Stomach (tissue), 9 donors: Measurements from ENCODE around the gene LGALS7B. TPM values are rescaled to one million over a fixed set of nuclear protein-coding genes. Genes with fewer than 3 reads are reported as not detected.

Experiments
- DNase-seq, 2 donors: peaks; one replicate each; pipeline versions ENCODE4 v3.0.0 to v3.0.0-alpha.2; 2013 to 2019
- H3K27ac ChIP-seq, 5 donors: fragments of 200-600 bp in 4 of 5; sonication (generic) in 4 of 5; one replicate each; pipeline ENCODE4 v1.5.1; 2013 to 2019; ENCODE audit warnings: mild to moderate bottlenecking in 1 of 5, moderate library complexity in 1 of 5
- H3K27me3 ChIP-seq, 3 donors: fragments of 200-600 bp; sonication (generic); one replicate each; pipeline ENCODE4 v1.5.1; 2017 to 2019; ENCODE audit warnings: mixed run types in 1 of 3
- H3K36me3 ChIP-seq, 4 donors: fragments of 200-600 bp; sonication (generic); 1 replicate in 3 of 4; 2 replicates in 1 of 4; pipeline ENCODE4 v1.5.1; 2016 to 2019
- H3K4me1 ChIP-seq, 4 donors: fragments of 200-600 bp; sonication (generic); one replicate each; pipeline ENCODE4 v1.5.1; 2016 to 2019
- H3K4me3 ChIP-seq, 4 donors: fragments of 200-600 bp; sonication (generic) in 3 of 4; one replicate each; pipeline ENCODE4 v1.5.1; 2016 to 2019; ENCODE audit warnings: mild to moderate bottlenecking in 1 of 4
- H3K9me3 ChIP-seq, 4 donors: fragments of 200-600 bp; sonication (generic); one replicate each; pipeline ENCODE4 v1.5.1; 2016 to 2019
- CTCF ChIP-seq, 7 experiments: fragments of 450-650 bp in 4 of 7; fragments of 200-600 bp in 3 of 7; sonication (generic) in 3 of 7; IDR thresholded peaks; one replicate each; pipeline ENCODE4 v1.5.1; 2016 to 2019; ENCODE audit warnings: antibody characterized with exemption in 7 of 7, control low read depth in 2 of 7, mild to moderate bottlenecking in 1 of 7
- EP300 ChIP-seq: sonication (generic); formaldehyde crosslinking; IDR thresholded peaks from one replicate; pipeline ENCODE4 v1.6.1; 2017; ENCODE audit warnings: antibody characterized with exemption
- POLR2A ChIP-seq, 4 donors: fragments of 450-650 bp; IDR thresholded peaks; one replicate each; pipeline ENCODE4 v1.6.1; 2016; ENCODE audit warnings: antibody characterized with exemption in 4 of 4, control low read depth in 2 of 4, mild to moderate bottlenecking in 1 of 4, moderate library complexity in 1 of 4
- POLR2AphosphoS5 ChIP-seq, 3 donors: sonication (generic); formaldehyde crosslinking; IDR thresholded peaks; one replicate each; pipeline ENCODE4 v1.6.1; 2016; ENCODE audit warnings: antibody characterized with exemption in 3 of 3
- WGBS, 5 donors: extraction: QIAGEN DNeasy Blood & Tissue Kit in 3 of 5; methylation state at CpG; one replicate each; pipeline versions ENCODE4 v1.1.5 to v1.1.7; 2013 to 2018; 5-methylcytosine and 5-hydroxymethylcytosine counted together
- intact Hi-C: fragments of 100-400 bp; cut with DNase I; formaldehyde crosslinking; loops from one replicate; pipeline ENCODE4 v1.15.1; 2023; ENCODE audit warnings: low total_unique reads
- polyA plus RNA-seq, 3 donors: library from polyadenylated mRNA; stranded (reverse); fragments of 200-250 nt; gene quantifications; one replicate each; pipeline ENCODE4 v1.2.3, GENCODE V29; 2013
- small RNA-seq, 4 donors: library from RNA; depleted of rRNA; stranded (forward); fragments of <200 nt; gene quantifications; one replicate each; pipeline ENCODE3, GENCODE V24; 2016
- total RNA-seq, 5 donors: library from RNA; depleted of rRNA; stranded (reverse); fragments of >200 nt; gene quantifications; one replicate each; pipeline versions ENCODE4 v1.1.0 to v1.2.3, GENCODE V29; 2014 to 2016
- donor health status: healthy with polysubstance abuse.
- donor health status: Bipolar disorder and iron deficiency.
- donor health status: healthy.

LGALS7B gene
- total and polyA plus RNA-seq, 8 donors, result 3.6 to 980 (median 4.6) TPM; not detected in 5

GRCh38 chr19:38838986-38839761 lies 50.2 kb downstream of the LGALS7B start:
- Histone ChIP-seq H3K4me3 (peak overlapping the region in 1 of 4 donors; percentile 12), H3K9me3 (no peaks in the 10 kb centered on the region), H3K36me3 (peaks cover 86 to 97% (median 95%) of the 10 kb centered on the region in 4 donors), H3K4me1 (peaks cover 47 to 90% (median 71%) of the 10 kb centered on the region in 4 donors), H3K27me3 (no peaks in the 10 kb centered on the region), H3K27ac (peak overlapping the region; percentile 63 to 78 (median 68))
- intact Hi-C loops, result no loop called here
- DNase-seq, result peak in 1 of 2 donors; percentile 8
- TF ChIP-seq CTCF (IDR thresholded peaks at IDR 0.05) (no peak), POLR2AphosphoS5 (IDR thresholded peaks at IDR 0.05) (no peak), POLR2A (IDR thresholded peaks at IDR 0.05) (no peak), EP300 (no peak)
- WGBS, 5 donors, result 66 to 76% (median 73%) methylated on average over 12 of the region's 12 CpGs

DNA sequence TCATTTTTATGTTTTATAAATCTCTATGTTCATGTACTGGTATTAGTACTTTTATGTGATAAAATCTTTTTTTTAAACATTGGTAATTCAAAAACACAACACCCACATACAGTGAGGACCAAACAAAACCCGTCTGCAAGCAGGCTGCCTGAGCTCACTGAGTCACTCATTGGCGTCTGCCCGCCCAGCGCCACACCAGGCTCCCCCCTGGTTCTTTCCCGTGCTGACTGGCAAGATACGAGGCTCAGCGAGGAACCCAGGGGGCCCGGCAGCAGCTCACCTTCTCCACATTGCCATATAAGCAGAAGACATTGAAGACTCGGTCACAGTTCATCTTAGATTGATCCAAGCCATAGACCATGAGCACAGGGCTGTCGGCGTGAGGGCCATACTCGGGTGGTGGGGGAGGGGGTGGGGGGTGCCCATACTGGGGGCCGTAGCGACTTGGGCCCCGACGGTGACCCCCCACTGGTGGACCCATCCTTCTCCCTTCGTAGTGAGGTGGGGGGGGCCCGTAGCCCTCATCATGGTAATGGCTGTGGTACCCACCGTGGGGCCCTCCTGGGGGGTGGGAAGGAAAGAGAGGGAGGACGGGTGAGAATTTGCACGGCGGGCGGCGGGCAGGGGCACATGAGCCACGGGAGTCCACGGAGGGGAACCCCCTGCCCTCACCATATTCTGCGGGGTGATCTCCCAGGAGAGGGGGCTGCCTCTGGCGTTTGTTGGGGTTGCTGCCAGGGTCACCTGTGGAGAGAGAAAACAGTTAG lies 51.0 kb downstream of the LGALS7B start:
- TF ChIP-seq CTCF (IDR thresholded peaks at IDR 0.05), result no peak
- TF ChIP-seq POLR2A (IDR thresholded peaks at IDR 0.05), result no peak
- no peak for TF ChIP-seq EP300
- TF ChIP-seq POLR2AphosphoS5 (IDR thresholded peaks at IDR 0.05), result no peak
- no peaks in the 10 kb centered on the region for H3K27me3 ChIP-seq
- no peaks in the 10 kb centered on the region for H3K9me3 ChIP-seq
- DNase-seq, result peak in 1 of 2 donors; percentile 11
- peaks cover 94 to 100% (median 100%) of the 10 kb centered on the region in 4 donors for H3K36me3 ChIP-seq
- peak overlapping the region; percentile 29 to 78 (median 68) for H3K27ac ChIP-seq
- H3K4me3 ChIP-seq, result no peak overlapping the region
- intact Hi-C loops, result no loop called here
- WGBS, 5 donors, result 66 to 75% (median 69%) methylated on average over 22 to 28 of the region's 28 CpGs
- H3K4me1 ChIP-seq, result peaks cover 47 to 98% (median 72%) of the 10 kb centered on the region in 4 donors

GRCh38 chr19:38840583-38840968 lies 51.6 kb downstream of the LGALS7B start:
- H3K27me3 ChIP-seq, result no peaks in the 10 kb centered on the region
- WGBS, 5 donors, result 75 to 82% (median 78%) methylated on average over 5 of the region's 5 CpGs
- no peaks in the 10 kb centered on the region for H3K9me3 ChIP-seq
- no peak overlapping the region for H3K4me3 ChIP-seq
- peak overlapping the region in 4 of 5 donors; percentile 63 to 78 (median 70) for H3K27ac ChIP-seq
- peaks cover 49 to 97% (median 74%) of the 10 kb centered on the region in 4 donors for H3K4me1 ChIP-seq
- H3K36me3 ChIP-seq, result peaks cover 98 to 100% (median 100%) of the 10 kb centered on the region in 4 donors
- no peak for TF ChIP-seq CTCF (IDR thresholded peaks at IDR 0.05)
- no peak for TF ChIP-seq POLR2A (IDR thresholded peaks at IDR 0.05)
- TF ChIP-seq EP300, result no peak
- no peak for TF ChIP-seq POLR2AphosphoS5 (IDR thresholded peaks at IDR 0.05)
- peak in 1 of 2 donors; percentile 10 for DNase-seq
- intact Hi-C loops, result no loop called here

Small RNAs within 50 kb of the gene (small RNA-seq; reads per million reads assigned to genes)
- gene RNU6-140P, result 0 reads per million in 4 donors

Other genes starting within 250 kb of the LGALS7B start
- 10 to 100 TPM in 1 of 5 donors, 1 to 10 TPM in 3, not detected in 1; 1.2 to 12.9 (median 5.2) TPM for gene MAP4K1, start 171.2 kb upstream of the LGALS7B start, total RNA-seq
- gene MAP4K1, start 171.2 kb upstream of the LGALS7B start, polyA plus RNA-seq, result 1 to 10 TPM; 4.4 to 5.3 (median 5.0) TPM
- gene EIF3K, start 170.0 kb upstream of the LGALS7B start, total RNA-seq, result 100 to 1,000 TPM; 203 to 889 (median 283) TPM
- gene EIF3K, start 170.0 kb upstream of the LGALS7B start, polyA plus RNA-seq, result 100 to 1,000 TPM; 347 to 495 (median 349) TPM
- 100 to 1,000 TPM; 254 to 343 (median 319) TPM for gene ACTN4, start 141.6 kb upstream of the LGALS7B start, total RNA-seq
- gene ACTN4, start 141.6 kb upstream of the LGALS7B start, polyA plus RNA-seq, result 10 to 100 TPM; 55.3 to 87.2 (median 75.0) TPM
- 10 to 100 TPM in 1 of 5 donors, 1 to 10 TPM in 4; 1.2 to 33.3 (median 4.8) TPM for gene CAPN12, start 44.7 kb upstream of the LGALS7B start, total RNA-seq
- 10 to 100 TPM in 2 of 3 donors, 1 to 10 TPM in 1; 3.4 to 16.9 (median 16.3) TPM for gene CAPN12, start 44.7 kb upstream of the LGALS7B start, polyA plus RNA-seq
- 1 to 10 TPM in 1 of 5 donors, not detected in 4; 2.0 TPM for gene LGALS7, start 15.7 kb upstream of the LGALS7B start, total RNA-seq
- 1,000 to 10,000 TPM in 1 of 3 donors, 1 to 10 TPM in 1, not detected in 1; 1.7 to 1,381 TPM for gene LGALS7, start 15.7 kb upstream of the LGALS7B start, polyA plus RNA-seq
- gene LGALS4, start 23.7 kb downstream of the LGALS7B start, total RNA-seq, result 1,000 to 10,000 TPM in 1 of 5 donors, 100 to 1,000 TPM in 3, 10 to 100 TPM in 1; 32.1 to 1,765 (median 113) TPM
- gene LGALS4, start 23.7 kb downstream of the LGALS7B start, polyA plus RNA-seq, result 100 to 1,000 TPM in 1 of 3 donors, 10 to 100 TPM in 2; 23.5 to 627 (median 80.1) TPM
- 100 to 1,000 TPM in 2 of 5 donors, 10 to 100 TPM in 3; 32.9 to 720 (median 94.6) TPM for gene ECH1, start 42.6 kb downstream of the LGALS7B start, total RNA-seq
- 100 to 1,000 TPM; 161 to 270 (median 228) TPM for gene ECH1, start 42.6 kb downstream of the LGALS7B start, polyA plus RNA-seq
- 100 to 1,000 TPM; 148 to 242 (median 169) TPM for gene HNRNPL, start 60.8 kb downstream of the LGALS7B start, total RNA-seq
- 100 to 1,000 TPM; 111 to 151 (median 114) TPM for gene HNRNPL, start 60.8 kb downstream of the LGALS7B start, polyA plus RNA-seq
- gene RINL, start 89.1 kb downstream of the LGALS7B start, total RNA-seq, result 1 to 10 TPM in 4 of 5 donors, not detected in 1; 1.8 to 9.2 (median 3.4) TPM
- 10 to 100 TPM in 1 of 3 donors, 1 to 10 TPM in 2; 6.9 to 10.0 (median 9.3) TPM for gene RINL, start 89.1 kb downstream of the LGALS7B start, polyA plus RNA-seq
- 100 to 1,000 TPM in 1 of 5 donors, 10 to 100 TPM in 4; 21.1 to 764 (median 32.9) TPM for gene SIRT2, start 110.4 kb downstream of the LGALS7B start, total RNA-seq
- gene SIRT2, start 110.4 kb downstream of the LGALS7B start, polyA plus RNA-seq, result 10 to 100 TPM; 31.6 to 46.6 (median 35.7) TPM
- 10 to 100 TPM in 2 of 5 donors, 1 to 10 TPM in 2, not detected in 1; 5.4 to 93.3 (median 15.4) TPM for gene NFKBIB, start 110.8 kb downstream of the LGALS7B start, total RNA-seq
- gene NFKBIB, start 110.8 kb downstream of the LGALS7B start, polyA plus RNA-seq, result 10 to 100 TPM; 29.6 to 46.3 (median 44.0) TPM
- gene CCER2, start 123.0 kb downstream of the LGALS7B start, total RNA-seq, result 1 to 10 TPM in 1 of 5 donors, not detected in 4; 3.9 TPM
- 1 to 10 TPM in 2 of 3 donors, under 1 TPM in 1; 0.68 to 1.2 (median 1.1) TPM for gene CCER2, start 123.0 kb downstream of the LGALS7B start, polyA plus RNA-seq
- gene SARS2, start 141.6 kb downstream of the LGALS7B start, total RNA-seq, result 10 to 100 TPM in 2 of 5 donors, 1 to 10 TPM in 2, not detected in 1; 4.9 to 59.4 (median 18.2) TPM
- 10 to 100 TPM; 24.1 to 37.8 (median 31.4) TPM for gene SARS2, start 141.6 kb downstream of the LGALS7B start, polyA plus RNA-seq
- 10 to 100 TPM in 3 of 5 donors, 1 to 10 TPM in 2; 3.8 to 47.5 (median 16.1) TPM for gene MRPS12, start 141.7 kb downstream of the LGALS7B start, total RNA-seq
- gene MRPS12, start 141.7 kb downstream of the LGALS7B start, polyA plus RNA-seq, result 10 to 100 TPM; 44.2 to 73.1 (median 55.3) TPM
- gene FBXO17, start 186.5 kb downstream of the LGALS7B start, total RNA-seq, result 10 to 100 TPM in 1 of 5 donors, 1 to 10 TPM in 3, not detected in 1; 1.8 to 19.1 (median 6.3) TPM
- 1 to 10 TPM; 4.7 to 7.9 (median 6.6) TPM for gene FBXO17, start 186.5 kb downstream of the LGALS7B start, polyA plus RNA-seq
- 1 to 10 TPM in 3 of 5 donors, under 1 TPM in 1, not detected in 1; 0.89 to 5.5 (median 3.3) TPM for gene FBXO27, start 243.3 kb downstream of the LGALS7B start, total RNA-seq
- gene FBXO27, start 243.3 kb downstream of the LGALS7B start, polyA plus RNA-seq, result 1 to 10 TPM; 2.3 to 7.1 (median 3.2) TPM